Activated CD4-positive, CD25-positive, alpha-beta regulatory T cell treated with anti-CD3 and anti-CD28 coated beads, Interleukin-2, amount 50 U/mL, for 72 hours (primary cell): ENCODE data around the gene NDUFS3.
A peak's percentile ranks its signal among the peaks of the same experiment; 100 is the strongest.

Source experiments
- DNase-seq: peaks from one replicate; pipeline ENCODE4 v3.0.0; 2021

Gene NDUFS3

DNA sequence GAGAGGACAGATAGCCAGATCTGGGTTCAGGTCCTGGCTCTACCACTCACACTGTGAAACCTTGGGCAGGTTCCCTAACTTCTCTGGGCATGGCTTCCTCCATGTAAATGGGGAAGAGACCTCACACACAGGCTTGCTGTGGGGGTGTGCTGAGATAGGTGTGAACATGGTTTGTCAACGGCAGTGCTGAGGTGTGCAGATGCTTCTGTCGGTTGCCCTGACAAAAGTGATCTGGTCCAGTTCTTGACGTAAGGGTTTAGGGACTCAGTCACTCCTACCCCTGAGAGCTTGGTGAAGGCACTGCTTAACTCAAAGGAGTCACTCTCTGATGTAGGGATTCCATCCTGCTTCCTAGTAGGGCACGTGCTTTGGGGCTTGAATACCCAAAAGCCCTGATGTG lies 13.4 kb downstream of the NDUFS3 start:
- DNase-seq: no peak

DNA sequence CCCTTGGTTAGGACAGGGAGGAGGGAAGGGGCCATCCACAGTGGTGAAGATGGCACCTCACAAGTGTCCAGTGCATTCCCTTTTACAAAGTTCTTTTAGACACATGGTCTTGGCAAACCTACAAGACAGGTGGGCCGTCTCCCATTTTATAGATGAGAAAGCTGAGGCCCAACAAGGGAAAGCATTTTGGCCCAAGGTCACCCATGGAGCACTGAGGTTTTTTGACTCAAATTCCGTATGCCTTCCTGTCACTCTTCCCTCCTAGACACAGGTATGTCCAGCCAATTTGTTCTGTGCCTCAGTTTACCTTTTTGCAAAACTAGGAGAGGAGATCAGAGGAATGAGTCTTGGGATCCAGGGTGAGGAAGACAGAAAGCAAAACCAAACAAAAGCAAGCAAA lies 14.1 kb downstream of the NDUFS3 start:
- no peak for DNase-seq

DNA sequence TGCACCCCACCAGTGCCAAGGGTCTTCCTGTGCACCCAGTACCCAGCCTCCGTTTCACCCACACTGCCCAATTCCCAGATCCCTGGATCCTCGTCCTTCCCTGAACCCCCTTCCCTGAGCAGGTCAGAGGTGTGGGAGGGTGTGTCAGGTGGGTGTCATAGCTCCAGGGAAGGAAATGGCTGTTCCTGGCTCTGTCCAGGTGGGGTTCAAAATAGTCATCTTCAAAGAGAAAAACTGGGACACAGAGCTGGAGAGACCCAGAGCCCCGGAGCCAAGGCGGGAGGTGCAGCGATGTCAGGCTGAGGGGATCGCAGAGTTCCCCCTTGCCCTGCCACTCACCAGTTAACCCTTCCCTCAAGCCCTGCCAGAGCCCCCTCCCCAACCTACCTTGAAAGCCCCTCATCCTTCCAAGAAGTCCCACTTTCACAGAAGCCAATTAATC lies 14.6 kb downstream of the NDUFS3 start:
- DNase-seq: no peak

DNA sequence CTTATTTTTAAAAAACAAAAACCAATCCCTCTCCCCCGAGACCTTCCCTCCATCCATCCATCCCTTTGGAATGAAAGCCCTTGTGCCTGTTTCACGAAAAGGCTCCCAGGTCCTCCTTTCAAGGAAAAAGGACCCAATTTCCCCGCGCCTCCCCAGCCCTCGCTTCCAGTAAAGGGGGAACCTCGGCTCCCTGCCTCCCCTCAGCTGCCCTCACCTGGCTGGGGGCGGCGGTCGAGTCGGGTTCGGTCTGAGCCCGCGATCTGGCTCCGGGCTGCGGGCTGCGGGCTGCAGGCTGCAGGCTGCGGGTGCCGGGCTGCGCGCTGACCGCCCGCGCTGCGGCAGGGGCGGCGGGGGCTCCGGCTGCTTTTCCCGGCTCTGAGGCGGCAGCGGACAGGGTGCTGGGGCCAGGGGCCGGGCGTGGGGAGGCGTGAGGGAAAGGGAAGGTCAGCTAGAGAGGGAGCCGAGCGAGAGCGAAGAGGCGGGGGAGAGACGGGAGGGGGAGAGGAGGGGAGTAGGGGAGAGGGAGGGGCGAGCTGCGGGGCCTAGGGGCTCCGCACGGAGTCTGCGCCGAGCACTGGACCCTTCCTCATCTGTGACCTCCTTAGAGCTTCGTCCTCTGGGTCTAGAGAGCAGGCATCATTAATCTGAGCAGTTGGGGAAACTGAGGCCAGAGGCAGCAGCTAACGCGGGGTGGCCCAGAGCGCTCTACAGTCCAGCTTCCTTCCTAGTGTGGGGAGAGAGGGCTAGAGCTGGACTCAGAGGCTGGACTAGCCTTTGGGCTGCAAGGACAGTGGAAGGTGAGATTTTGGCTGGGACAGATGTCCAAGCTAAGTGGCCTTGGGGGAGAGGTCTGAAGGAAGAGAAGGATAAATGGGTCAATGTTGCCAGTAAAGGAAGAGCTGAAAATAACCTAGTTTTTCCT lies 15.3 kb downstream of the NDUFS3 start, which contains the start of gene C1QTNF4:
TSS of gene C1QTNF4 (minus strand) at position 478 of the 922 bp plus-strand sequence. CDS start 3,601 bp downstream, outside the sequence.
- DNase-seq: no peak

DNA sequence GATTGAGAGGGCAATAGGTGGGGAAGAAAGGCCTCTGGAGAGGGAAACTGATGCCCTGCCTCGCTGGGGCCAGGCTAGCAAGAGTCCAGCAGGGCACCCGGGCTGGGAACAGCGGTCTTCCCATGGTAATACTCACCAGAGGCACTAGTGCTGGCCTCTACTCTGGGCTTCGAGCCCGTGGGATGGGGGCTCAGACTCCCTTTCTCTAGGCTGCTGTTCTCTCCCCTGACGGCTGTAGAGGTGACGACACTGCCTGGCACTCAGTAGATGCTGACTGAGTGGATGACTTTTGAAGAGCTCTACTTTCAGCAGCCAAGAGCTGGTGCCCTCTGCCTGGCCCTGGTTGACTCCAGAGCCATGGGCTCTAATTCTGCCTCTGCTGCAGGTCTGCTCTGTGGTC lies 16.2 kb downstream of the NDUFS3 start:
- DNase-seq: no peak

DNA sequence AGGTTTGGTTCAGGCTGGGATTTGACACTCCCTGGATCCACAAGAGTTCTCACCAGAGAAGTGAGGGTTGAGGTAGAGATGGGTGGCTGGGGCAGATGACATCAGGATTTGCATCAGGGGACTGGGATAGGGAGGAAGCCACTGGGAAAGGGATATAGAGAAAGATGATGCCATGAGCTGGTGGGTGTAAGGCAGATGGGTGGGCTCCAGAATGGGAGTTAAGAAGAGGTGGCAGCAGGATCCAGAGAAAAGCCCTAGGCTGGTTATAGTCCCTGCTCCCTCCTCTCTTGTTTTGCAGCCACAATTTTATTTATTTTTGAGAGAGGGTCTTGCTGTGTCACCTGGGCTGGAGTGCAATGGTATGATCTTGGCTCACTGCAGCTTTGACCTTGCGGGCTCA lies 17.1 kb downstream of the NDUFS3 start:
- DNase-seq: no peak

DNA sequence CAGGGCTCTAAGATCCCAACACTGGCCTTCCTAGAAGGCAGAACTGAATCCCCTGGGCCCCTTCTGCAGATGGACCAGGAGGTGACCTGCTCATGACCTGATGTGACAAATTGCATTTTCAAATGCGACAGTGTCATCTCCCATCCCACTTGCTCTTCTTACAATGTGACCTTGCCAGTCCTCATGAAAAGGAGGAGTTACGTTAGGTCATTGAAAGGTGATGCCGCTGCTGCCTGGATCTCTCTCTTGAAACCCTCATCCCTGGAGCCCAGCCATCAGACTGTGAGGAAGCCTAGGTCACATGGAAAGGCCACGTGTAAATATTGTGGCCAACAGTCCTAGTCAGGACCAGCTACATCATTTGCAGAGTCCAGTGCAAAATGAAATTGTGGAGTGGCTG lies 21.0 kb downstream of the NDUFS3 start:
- no peak for DNase-seq

DNA sequence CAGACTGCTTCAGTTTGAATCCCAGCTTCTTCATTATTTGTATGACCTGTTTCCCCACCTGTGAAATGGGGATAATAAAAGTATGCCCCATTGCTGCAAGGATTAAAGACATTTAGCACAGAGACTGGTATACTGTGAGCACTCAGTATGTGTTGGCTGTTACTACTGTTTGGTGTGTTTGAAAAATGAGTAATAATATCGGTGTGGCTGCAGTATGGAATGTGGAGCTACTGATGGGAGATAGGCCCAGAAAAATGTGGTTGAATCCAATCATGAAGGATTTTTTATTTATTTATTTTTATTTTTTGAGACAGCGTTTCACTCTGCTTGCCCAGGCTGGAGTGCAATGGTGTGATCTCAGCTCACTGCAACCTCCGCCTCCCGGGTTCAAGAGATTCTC lies 24.4 kb downstream of the NDUFS3 start:
- no peak for DNase-seq

DNA sequence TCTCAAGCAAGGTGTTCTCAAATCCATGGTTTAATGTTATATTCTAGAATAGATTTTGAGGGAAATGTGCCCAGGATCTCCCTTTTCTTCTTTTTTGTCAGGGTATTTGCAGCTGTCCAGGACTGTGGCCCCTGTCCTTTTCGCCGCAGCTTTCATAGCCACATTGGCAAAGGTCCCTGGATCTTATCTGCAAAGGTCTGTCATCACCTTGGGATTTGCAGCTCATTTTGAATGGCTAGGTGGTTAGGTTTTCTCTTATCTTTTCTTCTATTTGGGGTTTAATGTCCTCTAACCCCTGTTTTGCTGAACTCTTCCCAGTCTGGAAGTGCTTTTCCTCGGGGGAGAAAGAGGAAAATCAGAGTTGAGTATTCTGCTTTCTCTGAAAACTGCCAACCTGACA lies 27.0 kb downstream of the NDUFS3 start:
- no peak for DNase-seq

DNA sequence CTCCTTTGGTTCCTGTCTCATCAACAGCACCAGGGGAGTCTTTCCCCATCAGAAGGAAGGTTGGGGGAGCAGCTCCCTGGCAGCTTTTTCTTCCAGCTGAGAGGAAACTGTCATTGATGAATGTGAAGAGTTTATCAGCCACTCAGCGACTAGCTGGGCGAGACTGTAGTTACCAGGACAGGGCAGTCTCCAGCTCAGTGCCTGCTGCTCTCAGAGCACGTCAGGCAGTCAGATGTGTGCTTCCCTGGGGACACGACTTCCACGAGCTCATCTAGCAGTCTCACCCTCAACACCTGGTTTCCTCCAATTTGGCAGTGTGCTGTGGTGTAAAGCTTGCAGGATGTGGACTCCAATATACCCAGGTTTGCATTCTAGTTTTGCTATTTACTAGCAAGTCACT lies 27.9 kb downstream of the NDUFS3 start:
- no peak for DNase-seq

DNA sequence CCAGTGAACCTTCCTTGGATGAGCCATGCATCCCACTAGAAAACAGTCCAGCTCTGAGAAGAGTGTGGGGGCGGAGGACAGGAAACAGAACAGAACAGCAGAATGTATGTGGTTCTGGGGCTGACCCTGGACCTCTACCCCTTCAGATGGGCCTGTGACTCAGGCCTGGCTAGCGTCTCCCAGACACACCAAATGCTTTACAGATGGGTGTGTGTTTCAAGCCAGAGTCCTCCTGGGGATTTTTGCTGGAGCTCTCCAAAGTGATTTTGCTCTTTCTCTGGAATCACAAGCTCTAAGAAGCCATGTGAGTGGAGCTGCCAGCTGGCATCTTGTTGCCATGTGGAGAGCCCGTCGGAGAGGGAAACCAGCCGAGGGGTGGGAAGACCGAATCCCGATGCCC lies 28.5 kb downstream of the NDUFS3 start:
- no peak for DNase-seq

DNA sequence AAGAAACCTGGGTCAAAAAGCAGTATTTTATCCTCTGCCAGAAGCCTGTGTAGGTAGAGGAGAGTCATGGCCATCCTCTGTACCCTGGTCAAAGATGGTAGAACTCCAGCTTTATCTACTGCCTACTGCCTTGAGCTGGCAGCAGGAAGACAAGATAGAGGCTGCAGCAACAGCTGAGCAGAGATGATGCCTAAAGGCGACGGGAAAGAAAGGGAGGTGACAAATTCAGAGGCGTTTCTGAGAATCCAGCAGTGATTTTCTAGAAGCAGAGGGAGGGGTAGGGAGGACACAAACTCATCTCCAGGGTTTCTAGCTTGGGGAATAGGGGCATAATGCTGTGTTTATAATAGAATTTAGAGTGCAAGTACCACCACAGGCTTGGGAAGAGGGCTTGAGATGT lies 30.8 kb downstream of the NDUFS3 start:
- no peak for DNase-seq

DNA sequence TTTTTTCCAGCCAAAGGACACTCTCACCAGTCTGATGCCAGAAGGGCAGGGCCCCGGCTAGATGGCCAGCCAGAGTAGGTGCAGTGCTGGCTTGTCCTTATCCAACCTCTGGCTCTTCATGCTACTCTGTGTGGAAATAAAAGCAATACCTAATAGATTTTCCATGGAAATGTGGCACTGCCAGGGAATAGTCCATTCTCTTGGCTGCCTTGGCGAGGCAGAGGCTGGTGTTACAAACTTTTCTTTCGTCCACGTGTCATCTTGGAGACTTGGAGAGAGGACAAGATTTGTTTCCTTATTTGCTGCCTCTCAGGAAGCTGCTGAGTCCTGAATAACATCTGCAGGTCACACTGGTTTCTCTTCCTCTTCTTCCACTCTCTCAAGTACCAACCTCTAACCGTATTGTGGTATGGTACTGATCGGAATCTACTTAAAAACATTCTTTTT lies 32.5 kb downstream of the NDUFS3 start:
- DNase-seq: no peak

DNA sequence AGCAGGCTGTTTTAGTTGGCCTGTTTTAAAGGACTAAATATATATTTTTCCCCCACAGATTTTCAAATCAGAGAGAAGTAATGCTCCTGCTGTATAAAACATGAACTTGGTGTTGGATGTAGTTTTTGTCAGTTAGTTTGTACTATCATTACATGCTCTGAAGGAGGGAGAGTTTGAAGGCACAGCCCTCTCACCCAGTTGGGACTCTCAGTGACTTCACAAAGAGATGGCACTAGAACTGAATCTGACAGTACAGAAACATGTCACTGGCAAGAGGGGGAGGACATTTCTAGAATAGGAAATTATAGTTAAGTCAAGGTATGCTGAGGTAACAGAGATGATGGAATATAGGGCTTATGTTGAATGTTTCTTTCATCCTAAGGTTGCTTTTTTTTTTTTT lies 36.4 kb downstream of the NDUFS3 start:
- peak; percentile 1 for DNase-seq

DNA sequence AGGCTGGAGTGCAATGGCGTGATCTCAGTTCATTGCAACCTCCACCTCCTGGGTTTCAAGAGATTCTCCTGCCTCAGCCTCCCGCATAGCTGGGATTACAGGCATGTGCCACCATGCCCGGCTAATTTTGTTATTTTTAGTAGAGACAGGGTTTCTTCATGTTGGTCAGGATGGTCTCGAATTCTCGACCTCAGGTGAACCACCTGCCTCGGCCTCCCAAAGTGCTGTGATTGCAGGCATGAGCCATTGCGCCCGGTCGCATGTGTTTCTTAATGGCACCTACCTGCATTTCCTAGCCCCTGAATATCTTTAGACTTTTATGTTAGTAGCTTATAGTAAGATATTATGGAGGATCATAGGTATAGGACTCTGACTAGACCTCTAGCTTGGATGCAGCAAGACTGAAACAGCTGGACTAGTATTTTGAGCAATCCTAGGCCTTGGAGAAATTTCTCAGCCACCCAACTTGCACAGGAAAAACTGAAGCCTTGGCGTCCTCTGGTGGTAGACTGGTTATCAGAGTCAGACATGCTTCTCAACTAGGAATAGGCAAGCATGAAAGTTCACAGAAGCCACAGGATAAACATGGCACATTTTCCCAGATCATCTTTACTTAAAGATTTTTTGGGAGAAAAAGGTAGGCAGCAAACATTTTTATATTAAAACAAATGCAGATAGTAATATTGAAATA lies 38.0 kb downstream of the NDUFS3 start:
- no peak for DNase-seq

DNA sequence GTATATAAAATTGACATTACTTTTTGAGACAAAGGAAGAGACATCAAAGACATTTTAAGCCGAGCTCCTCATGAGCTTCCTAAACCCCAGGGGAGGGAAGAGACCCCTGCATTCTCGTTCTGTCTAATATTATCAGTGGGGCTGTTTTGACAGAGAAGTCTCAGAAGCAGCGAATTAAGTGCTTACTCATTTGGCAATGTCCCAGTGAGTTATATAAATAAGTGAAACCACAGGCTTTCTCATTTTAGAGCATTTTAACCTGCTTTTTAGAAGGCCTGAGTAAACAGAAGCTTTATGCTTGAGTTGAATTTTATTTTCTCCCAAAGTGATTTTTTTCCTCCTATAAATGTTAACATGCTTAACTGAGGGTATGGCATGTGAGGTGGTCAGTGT lies 38.5 kb downstream of the NDUFS3 start:
- DNase-seq: no peak

DNA sequence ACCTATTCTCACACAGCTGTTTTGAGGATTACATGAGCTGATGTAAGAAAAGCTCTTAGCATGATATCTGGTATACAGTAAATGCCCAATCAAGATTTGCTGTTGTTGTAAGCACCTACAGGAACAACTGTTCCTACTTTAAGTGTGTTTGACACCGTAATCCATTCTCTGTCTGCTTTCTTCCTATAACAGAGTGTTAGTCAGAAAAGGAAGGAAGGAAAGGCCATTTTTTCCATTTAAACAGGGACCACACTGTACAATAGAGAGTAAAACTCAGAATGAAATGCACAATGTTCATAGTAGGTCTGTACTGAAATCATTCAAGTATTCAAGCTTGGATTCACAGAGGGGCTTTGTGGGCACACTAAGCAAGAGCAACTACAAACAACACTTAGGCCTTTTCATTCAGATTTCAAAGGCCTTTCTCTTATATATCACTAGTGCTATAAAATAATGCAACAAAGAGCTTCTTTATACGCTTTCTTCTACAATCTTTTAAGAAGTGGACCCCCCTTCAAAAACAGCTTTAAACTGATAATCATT lies 42.0 kb downstream of the NDUFS3 start:
- no peak for DNase-seq

DNA sequence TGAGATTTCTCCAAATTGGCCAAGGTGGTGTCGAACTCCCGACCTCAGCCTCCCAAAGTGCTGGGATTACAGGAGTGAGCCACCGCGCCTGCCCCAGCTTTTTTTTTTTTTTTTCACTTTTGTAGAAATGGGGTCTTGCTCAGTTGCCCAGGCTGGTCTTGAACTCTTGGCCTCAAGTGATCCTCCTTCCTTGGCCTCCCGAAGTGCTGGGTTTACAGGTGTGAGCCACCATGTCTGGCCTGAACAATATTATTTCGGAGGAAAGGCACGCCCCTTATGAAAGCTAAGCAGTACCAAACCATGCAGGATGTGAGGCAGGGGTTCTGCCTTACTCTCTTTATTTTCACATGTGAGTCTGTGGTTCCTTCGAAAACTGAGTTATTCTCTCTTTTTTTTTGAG lies 47.4 kb downstream of the NDUFS3 start:
- no peak for DNase-seq

DNA sequence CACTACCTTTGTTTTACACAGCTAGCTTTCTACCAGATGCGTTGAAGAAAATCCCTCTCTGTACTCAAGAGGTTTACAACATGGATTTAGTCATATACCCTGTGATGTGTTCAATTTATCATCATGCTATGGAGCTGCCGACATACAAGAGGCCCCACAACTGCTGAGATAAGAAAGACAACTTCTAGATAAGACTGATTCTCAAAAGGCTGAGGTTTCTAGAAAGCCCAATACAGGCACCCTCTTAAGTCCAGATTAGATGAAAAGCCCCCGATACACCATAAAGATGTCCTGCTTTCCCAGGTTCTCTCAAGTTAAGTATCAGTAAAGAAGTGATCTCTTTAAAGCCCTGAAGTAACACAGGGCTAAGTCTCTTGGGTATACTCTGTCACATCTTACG lies 49.2 kb downstream of the NDUFS3 start:
- DNase-seq: no peak

DNA sequence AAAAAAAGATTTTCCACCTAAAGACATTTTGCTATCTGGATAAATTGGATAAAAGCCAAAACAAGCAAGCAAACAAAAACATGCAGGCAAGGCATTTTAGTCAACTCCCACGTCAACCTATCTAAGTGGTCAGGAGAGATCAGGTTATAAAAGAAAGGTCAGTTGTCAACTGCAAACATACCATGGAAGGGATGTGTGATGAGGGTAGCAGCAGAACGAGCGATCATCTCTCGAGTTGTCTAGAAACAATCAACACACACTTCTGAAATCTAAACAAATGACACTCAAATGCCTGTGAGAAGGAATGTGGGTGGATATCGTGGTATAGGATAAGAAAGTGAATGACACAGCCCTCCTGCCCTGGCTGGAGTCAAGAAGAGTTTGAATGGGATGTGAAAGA lies 52.6 kb downstream of the NDUFS3 start:
- no peak for DNase-seq
